GM19324 (cell line): ENCODE data around the gene SLC25A53.
"Not testable (repeated sequence)": the region's sequence is repeated elsewhere in the genome, so short reads cannot be mapped to it uniquely, and the experiment has no call there.

Experiments
- ATAC-seq: cut with Tn5 transposase; IDR thresholded peaks from one replicate; pipeline ENCODE4 v1.9.1; 2021; ENCODE audit warnings: mild to moderate bottlenecking, moderate library complexity; ENCODE audit not compliant: unreplicated experiment, low FRiP score

Gene SLC25A53

GRCh38 chrX:104134583-104135261, 22.1 kb downstream of the SLC25A53 start:
- ATAC-seq, result no peak

- no peak for ATAC-seq
These were observed 26.0 kb downstream of the SLC25A53 start for GRCh38 chrX:104130808-104131207.

GRCh38 chrX:104126856-104127255, 30.0 kb downstream of the SLC25A53 start:
- no peak for ATAC-seq

GRCh38 chrX:104122829-104123228, 34.0 kb downstream of the SLC25A53 start:
- ATAC-seq, result no peak

- ATAC-seq, result no peak
These were observed 38.0 kb downstream of the SLC25A53 start for GRCh38 chrX:104118765-104119164.

GRCh38 chrX:104117759-104118158, 39.0 kb downstream of the SLC25A53 start:
- ATAC-seq, result no peak

GRCh38 chrX:104113222-104113965, 43.4 kb downstream of the SLC25A53 start:
- ATAC-seq, result peak; percentile 43

GRCh38 chrX:104112326-104112951, 44.4 kb downstream of the SLC25A53 start, which contains the start of gene ZCCHC18:
TSS of gene ZCCHC18 (plus strand) at chrX:104112523. CDS start at chrX:104114112, 1,589 bp downstream.
- ATAC-seq, result peak; percentile 87

GRCh38 chrX:104110491-104111240, 46.1 kb downstream of the SLC25A53 start:
- not testable (repeated sequence) for ATAC-seq

GRCh38 chrX:104108955-104109354, 47.9 kb downstream of the SLC25A53 start:
- no peak for ATAC-seq

GRCh38 chrX:104105330-104106262, 51.2 kb downstream of the SLC25A53 start:
- ATAC-seq, result no peak

GRCh38 chrX:104104676-104105075, 52.1 kb downstream of the SLC25A53 start:
- no peak for ATAC-seq

- no peak for ATAC-seq
These were observed 57.9 kb downstream of the SLC25A53 start for GRCh38 chrX:104098919-104099318.

- ATAC-seq, result no peak
These were observed 58.5 kb downstream of the SLC25A53 start for GRCh38 chrX:104098151-104098808.

GRCh38 chrX:104085919-104086318, 70.9 kb downstream of the SLC25A53 start:
- ATAC-seq, result no peak

GRCh38 chrX:104085477-104085876, 71.3 kb downstream of the SLC25A53 start:
- ATAC-seq, result no peak

- no peak for ATAC-seq
These were observed 72.1 kb downstream of the SLC25A53 start for GRCh38 chrX:104084534-104085277.

GRCh38 chrX:104084063-104084462, 72.7 kb downstream of the SLC25A53 start:
- ATAC-seq, result no peak
